Adrenal gland (tissue), 5 donors: Measurements from ENCODE around the gene ULBP1.
"Not testable (repeated sequence)": the region's sequence is repeated elsewhere in the genome, so short reads cannot be mapped to it uniquely, and the experiment has no call there.

Experiments used
- CTCF ChIP-seq, 6 experiments: fragments of 450-650 bp in 4 of 6; fragments of 200-600 bp in 2 of 6; sonication (generic) in 1 of 6; IDR thresholded peaks; 1 replicate in 5 of 6; 2 replicates in 1 of 6; pipeline versions ENCODE4 v1.5.1 to v1.8.0; 2016 to 2021; ENCODE audit warnings: antibody characterized with exemption in 6 of 6, mild to moderate bottlenecking in 2 of 6, moderate library complexity in 1 of 6
- POLR2A ChIP-seq, 2 donors: fragments of 450-650 bp; IDR thresholded peaks; one replicate each; pipeline ENCODE4 v1.6.1; 2017; ENCODE audit warnings: antibody characterized with exemption in 2 of 2, mild to moderate bottlenecking in 2 of 2, moderate library complexity in 1 of 2
- donor health status: DM: no; HTN: no; CAD: no.

GRCh38 chr6:149954328-149954983 is 9.3 kb upstream of the ULBP1 start:
- not testable (repeated sequence) for TF ChIP-seq CTCF, POLR2A (IDR thresholded peaks at IDR 0.05)
